HG02870 (cell line): ENCODE results near the gene ZSCAN22.
A peak's percentile ranks its signal among the peaks of the same experiment; 100 is the strongest.
"Not testable (repeated sequence)": the region's sequence is repeated elsewhere in the genome, so short reads cannot be mapped to it uniquely, and the experiment has no call there.

ENCODE experiments used
- ATAC-seq: cut with Tn5 transposase; IDR thresholded peaks from one replicate; pipeline ENCODE4 v1.9.1; 2021; ENCODE audit warnings: mild to moderate bottlenecking, moderate library complexity; ENCODE audit not compliant: unreplicated experiment

ZSCAN22 gene

GRCh38 chr19:58368561-58369360, 42.0 kb downstream of the ZSCAN22 start:
- no peak for ATAC-seq

GRCh38 chr19:58372311-58373133, 45.7 kb downstream of the ZSCAN22 start:
- no peak for ATAC-seq

- ATAC-seq, result no peak
Measured at GRCh38 chr19:58374200-58374599, 47.4 kb downstream of the ZSCAN22 start.

- not testable (repeated sequence) for ATAC-seq
Measured at GRCh38 chr19:58376724-58377123, 49.9 kb downstream of the ZSCAN22 start.

GRCh38 chr19:58379246-58379645, 52.5 kb downstream of the ZSCAN22 start:
- ATAC-seq, result no peak

GRCh38 chr19:58380037-58380661, 53.4 kb downstream of the ZSCAN22 start:
- ATAC-seq, result no peak

- ATAC-seq, result peak; percentile 82
Measured at GRCh38 chr19:58380662-58381459, 54.1 kb downstream of the ZSCAN22 start, which contains the start of gene ZNF837. TSS of gene ZNF837 (minus strand) at chr19:58381030. CDS start at chr19:58369332, 11,698 bp downstream.

- ATAC-seq, result no peak
Measured at GRCh38 chr19:58381460-58382212, 54.8 kb downstream of the ZSCAN22 start.

GRCh38 chr19:58382997-58383603, 56.3 kb downstream of the ZSCAN22 start:
- no peak for ATAC-seq

GRCh38 chr19:58385313-58385890, 58.6 kb downstream of the ZSCAN22 start:
- ATAC-seq, result no peak

- no peak for ATAC-seq
Measured at GRCh38 chr19:58385891-58386575, 59.2 kb downstream of the ZSCAN22 start.

GRCh38 chr19:58386576-58387337, 60.0 kb downstream of the ZSCAN22 start, which contains the start of gene RPS5:
TSS of gene RPS5 (plus strand) at chr19:58387269. CDS start at chr19:58388138, 869 bp downstream.
- peak; percentile 89 for ATAC-seq

GRCh38 chr19:58387338-58388174, 60.8 kb downstream of the ZSCAN22 start:
- ATAC-seq, result no peak

- ATAC-seq, result no peak
Measured at GRCh38 chr19:58388175-58388526, 61.4 kb downstream of the ZSCAN22 start.
